NT2/D1 (cell line): ENCODE results near the gene MAST4.

Source experiments
- DNase-seq: peaks from one replicate; pipeline ENCODE4 v3.0.0-alpha.2; 2011; ENCODE audit warnings: low read depth, low spot score
- H3K27me3 ChIP-seq: 2 replicates; pipeline ENCODE4 v1.6.0; 2011; ENCODE audit warnings: mild to moderate bottlenecking; ENCODE audit not compliant: insufficient read length, insufficient read depth
- H3K36me3 ChIP-seq: 2 replicates; pipeline ENCODE4 v1.6.1; 2011; ENCODE audit warnings: mild to moderate bottlenecking, low read length, mixed read lengths; ENCODE audit not compliant: insufficient read depth, insufficient read length
- H3K4me1 ChIP-seq: 2 replicates; pipeline ENCODE4 v1.5.1; 2011; ENCODE audit not compliant: insufficient read depth, insufficient read length
- H3K4me3 ChIP-seq: 2 replicates; pipeline ENCODE4 v1.5.1; 2011; ENCODE audit warnings: low read depth; ENCODE audit not compliant: insufficient read length
- H3K9ac ChIP-seq: 2 replicates; pipeline ENCODE4 v1.6.0; 2011; ENCODE audit warnings: low read depth; ENCODE audit not compliant: insufficient read length
- H3K9me3 ChIP-seq: 2 replicates; pipeline ENCODE4 v1.5.1; 2011; ENCODE audit warnings: mild to moderate bottlenecking, low read length; ENCODE audit not compliant: insufficient read depth
- SUZ12 ChIP-seq: IDR thresholded peaks from 2 replicates; pipeline ENCODE4 v1.6.1; 2011; ENCODE audit not compliant: insufficient read length, insufficient read depth; ENCODE audit errors: extremely low read depth
- YY1 ChIP-seq: IDR thresholded peaks from 2 replicates; pipeline ENCODE4 v1.6.1; 2011; ENCODE audit not compliant: insufficient read length, insufficient read depth
- ZNF274 ChIP-seq: IDR thresholded peaks from 2 replicates; pipeline ENCODE4 v1.6.1; 2011; ENCODE audit warnings: mild to moderate bottlenecking, low read depth, low read length

Gene MAST4

DNA sequence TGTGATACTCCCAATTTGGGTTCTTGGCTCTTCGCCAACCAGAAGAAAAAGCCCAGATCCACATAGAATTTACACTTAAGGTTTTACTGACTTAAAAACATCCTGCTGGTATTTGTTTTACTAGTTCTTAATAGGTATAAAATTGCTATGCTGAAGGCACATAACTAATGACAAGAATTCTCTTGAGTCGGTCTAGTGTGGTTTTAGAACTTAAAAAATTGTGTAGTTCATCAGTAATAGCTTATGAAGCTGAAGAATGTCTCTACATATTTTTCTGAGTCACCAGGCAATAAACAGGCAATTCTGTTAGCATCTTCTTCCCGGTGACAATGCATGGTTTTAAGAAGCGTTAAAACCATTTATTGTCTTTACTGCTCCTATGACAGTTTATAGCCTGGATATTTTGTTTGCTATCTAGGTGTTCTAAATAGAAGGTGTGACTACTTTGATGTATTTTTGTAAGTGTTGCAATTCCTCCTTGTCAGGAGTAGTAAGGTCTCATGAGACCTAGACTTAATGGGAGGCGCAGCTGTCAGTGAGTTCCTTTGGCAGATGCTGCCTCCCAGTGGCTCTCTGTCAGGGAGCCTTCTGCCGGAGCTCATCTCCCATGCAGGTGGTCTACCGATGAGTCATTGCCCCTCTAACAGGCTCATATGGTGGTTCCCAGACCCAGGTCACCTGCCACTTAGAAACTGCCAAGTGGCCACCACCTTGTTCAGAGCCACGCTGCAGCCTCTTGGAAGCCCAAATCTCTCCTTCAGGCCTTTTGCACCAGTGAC, 173.8 kb downstream of the MAST4 start:
- Histone ChIP-seq H3K9ac (no peak overlapping the region), H3K9me3 (no peaks in the 10 kb centered on the region), H3K4me3 (no peak overlapping the region), H3K4me1 (no peaks in the 10 kb centered on the region), H3K36me3 (no peaks in the 10 kb centered on the region), H3K27me3 (no peaks in the 10 kb centered on the region)
- TF ChIP-seq SUZ12 (no peak), YY1 (no peak), ZNF274 (no peak)
- DNase-seq: peak; percentile 42

DNA sequence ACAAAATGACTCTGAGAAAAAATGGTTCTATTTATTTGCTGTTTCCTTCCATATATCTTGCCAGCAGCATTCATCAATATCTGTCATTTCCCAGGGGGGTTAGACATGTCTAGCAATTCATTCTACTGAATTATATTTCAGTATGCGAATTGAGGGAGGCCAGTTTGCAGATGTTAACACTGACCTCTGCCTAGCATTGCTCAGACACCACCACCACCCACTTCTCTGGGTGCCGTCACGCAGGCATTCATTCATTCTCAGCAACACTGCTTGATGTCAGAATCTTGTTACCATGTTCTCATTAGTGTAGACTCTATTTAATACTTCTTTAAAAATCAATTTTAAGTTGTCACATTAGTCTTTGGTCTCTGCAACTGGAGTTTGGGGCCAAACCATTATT, 181.7 kb downstream of the MAST4 start:
- Histone ChIP-seq H3K9ac (no peak overlapping the region), H3K4me1 (no peaks in the 10 kb centered on the region), H3K4me3 (no peak overlapping the region), H3K27me3 (no peaks in the 10 kb centered on the region), H3K9me3 (no peaks in the 10 kb centered on the region), H3K36me3 (no peaks in the 10 kb centered on the region)
- TF ChIP-seq YY1 (no peak), SUZ12 (no peak), ZNF274 (no peak)
- DNase-seq: no peak

DNA sequence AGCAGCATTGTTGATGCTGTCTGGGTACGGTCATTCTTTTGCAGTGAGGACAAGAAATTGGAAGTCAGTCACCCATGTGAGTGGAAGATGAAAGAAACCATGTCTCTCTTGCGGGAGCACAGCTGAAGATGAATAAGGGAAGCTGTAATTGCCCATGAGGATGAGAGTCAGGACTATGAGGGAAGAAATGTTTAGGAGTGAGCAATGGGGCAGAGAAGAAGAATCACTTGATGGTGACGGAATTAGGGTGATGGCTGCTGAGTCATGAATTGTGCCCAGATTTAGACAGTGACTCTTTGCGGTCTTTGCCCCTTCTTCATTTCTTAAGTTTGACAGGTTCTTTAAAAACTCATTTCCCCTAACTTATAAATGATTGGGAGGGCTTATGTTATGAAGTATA, 183.3 kb downstream of the MAST4 start:
- no peaks in the 10 kb centered on the region for H3K27me3 ChIP-seq
- TF ChIP-seq YY1 (no peak), SUZ12 (no peak)
- no peak overlapping the region for H3K9ac ChIP-seq

DNA sequence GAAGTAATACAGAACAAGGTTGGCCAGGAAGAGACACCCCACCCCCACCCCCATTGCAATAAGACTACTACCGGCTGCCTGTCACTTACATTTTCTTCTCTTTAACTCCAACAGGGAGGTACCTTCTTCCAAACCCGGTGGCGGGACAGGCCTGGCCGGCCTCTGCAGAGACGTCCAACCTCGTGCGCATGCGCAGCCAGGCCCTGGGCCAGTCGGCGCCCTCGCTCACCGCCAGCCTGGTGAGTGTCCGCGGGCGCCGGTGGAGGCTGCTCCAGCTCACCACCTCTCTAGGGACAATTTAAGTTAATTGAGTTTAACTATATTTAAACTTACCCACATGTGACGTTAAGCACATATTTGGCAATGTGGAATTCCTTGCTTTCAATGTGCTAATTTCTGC, 192.4 kb downstream of the MAST4 start:
- H3K36me3 ChIP-seq: no peaks in the 10 kb centered on the region
- H3K27me3 ChIP-seq: no peaks in the 10 kb centered on the region
- no peak overlapping the region for H3K9ac ChIP-seq
- no peak overlapping the region for H3K4me3 ChIP-seq
- no peaks in the 10 kb centered on the region for H3K9me3 ChIP-seq
- TF ChIP-seq YY1: no peak
- TF ChIP-seq SUZ12: no peak
- TF ChIP-seq ZNF274: no peak
- no peak for DNase-seq
- no peaks in the 10 kb centered on the region for H3K4me1 ChIP-seq

More for the DNA sequence above, 183.3 kb downstream of the MAST4 start:
- no peak overlapping the region for H3K4me3 ChIP-seq
- DNase-seq: no peak
- no peaks in the 10 kb centered on the region for H3K36me3 ChIP-seq
- no peaks in the 10 kb centered on the region for H3K9me3 ChIP-seq
- H3K4me1 ChIP-seq: no peaks in the 10 kb centered on the region

DNA sequence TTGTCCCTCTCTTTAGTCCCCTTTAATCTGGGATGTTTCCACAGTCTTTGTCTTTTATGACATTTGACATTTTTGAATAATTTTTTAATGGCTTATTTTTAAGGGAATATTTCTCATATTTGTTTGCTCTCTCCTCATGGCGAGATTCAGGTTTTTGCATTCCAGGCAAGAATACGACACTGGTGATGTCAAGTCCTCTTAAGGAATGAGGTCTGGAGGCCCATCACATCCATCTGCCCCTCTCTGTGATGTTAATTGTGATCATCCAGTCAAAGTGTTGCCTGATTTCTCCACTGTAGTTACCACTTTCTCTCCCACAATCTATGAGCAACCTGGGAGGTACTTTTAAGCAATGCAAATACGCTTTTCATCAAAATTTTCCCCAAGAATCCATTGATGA, 193.2 kb downstream of the MAST4 start:
- Histone ChIP-seq H3K4me3 (no peak overlapping the region), H3K4me1 (no peaks in the 10 kb centered on the region), H3K9me3 (no peaks in the 10 kb centered on the region), H3K9ac (no peak overlapping the region), H3K27me3 (no peaks in the 10 kb centered on the region), H3K36me3 (no peaks in the 10 kb centered on the region)
- DNase-seq: peak; percentile 42
- TF ChIP-seq ZNF274 (no peak), SUZ12 (no peak), YY1 (no peak)

DNA sequence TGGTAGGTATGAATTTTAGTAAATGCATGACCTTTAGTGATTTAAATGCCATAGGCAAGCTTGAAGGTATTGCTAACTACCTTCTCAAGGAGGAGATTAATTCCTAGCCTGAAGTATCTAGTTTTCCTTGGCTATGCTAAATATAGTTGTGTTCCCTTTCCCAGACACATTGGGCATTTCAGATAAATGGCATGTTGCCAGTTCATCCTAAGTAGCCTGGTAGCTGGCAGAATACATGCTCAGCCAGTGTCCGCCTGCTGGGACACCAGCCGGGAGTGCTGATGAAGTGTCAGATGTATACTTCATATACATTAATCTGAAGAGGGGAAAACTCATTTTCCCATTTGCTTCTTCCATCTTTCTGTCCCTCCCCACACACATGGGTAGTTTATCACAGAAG, 196.9 kb downstream of the MAST4 start:
- no peaks in the 10 kb centered on the region for H3K9me3 ChIP-seq
- H3K27me3 ChIP-seq: no peaks in the 10 kb centered on the region
- H3K9ac ChIP-seq: no peak overlapping the region
- H3K4me3 ChIP-seq: no peak overlapping the region
- no peaks in the 10 kb centered on the region for H3K36me3 ChIP-seq
- no peaks in the 10 kb centered on the region for H3K4me1 ChIP-seq
- TF ChIP-seq SUZ12 (no peak), YY1 (no peak), ZNF274 (no peak)
- DNase-seq: no peak

DNA sequence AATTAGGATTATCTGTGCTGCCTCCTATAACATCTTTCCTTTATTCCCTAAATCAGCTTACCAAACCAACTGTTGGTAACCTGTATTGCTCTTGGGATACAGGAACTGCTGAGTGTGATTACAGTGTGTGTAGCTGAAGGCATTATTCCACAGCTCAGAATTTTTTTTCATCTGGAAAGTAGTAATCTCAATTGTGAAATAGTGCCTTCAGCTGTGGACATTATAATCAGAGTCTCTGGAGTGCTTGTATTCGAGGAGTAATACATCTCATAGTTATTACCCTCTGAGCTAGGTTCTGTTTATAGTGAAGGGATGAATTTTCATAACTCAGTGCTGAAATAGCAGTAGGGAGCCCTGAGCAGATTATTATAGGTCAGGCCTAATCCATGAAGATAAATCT, 199.5 kb downstream of the MAST4 start:
- Histone ChIP-seq H3K36me3 (no peaks in the 10 kb centered on the region), H3K9ac (no peak overlapping the region), H3K4me1 (no peaks in the 10 kb centered on the region), H3K4me3 (no peak overlapping the region), H3K27me3 (no peaks in the 10 kb centered on the region), H3K9me3 (no peaks in the 10 kb centered on the region)
- no peak for DNase-seq
- no peak for TF ChIP-seq YY1
- TF ChIP-seq SUZ12: no peak
- no peak for TF ChIP-seq ZNF274
